Choroid plexus epithelial cell (primary cell): Measurements from ENCODE around the gene PRKG1.
"Not testable (repeated sequence)": the region's sequence is repeated elsewhere in the genome, so short reads cannot be mapped to it uniquely, and the experiment has no call there.

ENCODE experiments used
- DNase-seq: peaks from one replicate; pipeline ENCODE4 v3.0.0-alpha.2; 2010; ENCODE audit warnings: low read depth
- H3K4me3 ChIP-seq: 2 replicates; pipeline ENCODE4 v1.5.1; 2011; ENCODE audit warnings: low read depth, mild to moderate bottlenecking, control low read depth, low read length, moderate library complexity
- TF ChIP-seq, protein P1 (sequence below): conservative IDR thresholded peaks from 2 replicates; pipeline ENCODE4 v1.5.1; 2011; ENCODE audit warnings: low read depth, mild to moderate bottlenecking, control low read depth, inconsistent platforms, low read length, moderate library complexity

The PRKG1 gene

DNA sequence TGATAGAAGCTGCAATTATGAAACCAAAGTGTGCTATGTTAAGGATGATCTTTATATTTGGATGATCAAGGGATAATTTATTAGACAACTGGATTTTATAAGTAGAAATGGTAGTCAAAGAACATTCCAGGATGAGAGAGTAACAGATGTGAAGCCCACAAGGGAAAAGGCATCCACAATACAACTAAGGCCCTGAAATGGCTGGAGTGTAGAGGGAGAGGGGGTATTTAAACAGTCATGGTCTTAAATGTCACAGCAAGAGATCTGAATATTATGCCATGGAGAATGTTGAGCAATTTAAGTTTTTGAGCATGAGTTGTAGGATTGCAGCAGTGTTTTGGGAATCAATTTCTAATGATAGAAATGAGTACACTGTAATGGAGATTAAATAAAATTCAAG is 957.5 kb downstream of the PRKG1 start:
- TF ChIP-seq, protein P1, sequence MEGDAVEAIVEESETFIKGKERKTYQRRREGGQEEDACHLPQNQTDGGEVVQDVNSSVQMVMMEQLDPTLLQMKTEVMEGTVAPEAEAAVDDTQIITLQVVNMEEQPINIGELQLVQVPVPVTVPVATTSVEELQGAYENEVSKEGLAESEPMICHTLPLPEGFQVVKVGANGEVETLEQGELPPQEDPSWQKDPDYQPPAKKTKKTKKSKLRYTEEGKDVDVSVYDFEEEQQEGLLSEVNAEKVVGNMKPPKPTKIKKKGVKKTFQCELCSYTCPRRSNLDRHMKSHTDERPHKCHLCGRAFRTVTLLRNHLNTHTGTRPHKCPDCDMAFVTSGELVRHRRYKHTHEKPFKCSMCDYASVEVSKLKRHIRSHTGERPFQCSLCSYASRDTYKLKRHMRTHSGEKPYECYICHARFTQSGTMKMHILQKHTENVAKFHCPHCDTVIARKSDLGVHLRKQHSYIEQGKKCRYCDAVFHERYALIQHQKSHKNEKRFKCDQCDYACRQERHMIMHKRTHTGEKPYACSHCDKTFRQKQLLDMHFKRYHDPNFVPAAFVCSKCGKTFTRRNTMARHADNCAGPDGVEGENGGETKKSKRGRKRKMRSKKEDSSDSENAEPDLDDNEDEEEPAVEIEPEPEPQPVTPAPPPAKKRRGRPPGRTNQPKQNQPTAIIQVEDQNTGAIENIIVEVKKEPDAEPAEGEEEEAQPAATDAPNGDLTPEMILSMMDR: no peak
- no peak for DNase-seq
- no peak overlapping the region for H3K4me3 ChIP-seq

DNA sequence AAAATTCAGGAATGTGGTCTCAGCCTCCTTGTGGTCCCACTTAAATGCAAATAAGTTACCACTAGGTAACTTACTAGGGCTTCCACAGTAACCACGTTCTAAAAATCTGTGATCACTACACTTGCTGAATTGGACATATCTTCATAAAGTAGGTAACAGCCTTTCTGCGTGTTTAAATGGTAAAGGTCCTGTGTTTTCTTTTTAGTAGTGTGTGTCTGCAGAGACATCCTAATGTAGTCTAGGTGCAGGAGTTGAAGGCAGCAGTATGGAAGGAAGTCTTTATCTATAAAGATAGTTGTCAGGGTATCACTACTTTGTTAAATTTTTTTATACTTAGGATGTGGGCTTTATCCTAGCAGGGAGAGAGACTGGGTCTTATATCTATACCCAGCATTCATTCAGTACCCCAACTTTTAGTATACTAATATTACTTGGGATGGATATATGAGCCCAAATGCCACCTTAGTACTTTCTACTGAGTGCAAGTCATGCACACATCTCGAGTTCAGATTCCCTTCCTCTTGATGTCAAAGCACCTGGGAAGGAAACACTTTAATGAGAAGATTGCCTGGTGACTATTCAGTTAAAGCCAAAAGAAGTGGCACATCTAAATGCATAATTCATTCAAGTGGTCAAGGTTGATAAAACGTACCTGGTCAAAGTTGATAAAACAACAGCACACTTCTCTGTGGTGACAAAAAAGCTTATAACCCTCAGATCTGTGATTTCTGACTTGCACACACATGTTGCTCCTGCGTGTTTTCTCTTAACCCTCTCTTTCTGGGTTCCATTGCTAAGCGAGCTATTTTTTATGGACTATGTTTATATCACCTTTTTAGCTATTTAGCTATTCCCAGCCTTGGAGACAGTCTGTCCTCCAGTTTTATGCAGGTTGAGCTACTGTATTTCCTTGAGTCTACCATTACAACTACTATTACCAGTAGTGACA is 958.7 kb downstream of the PRKG1 start:
- TF ChIP-seq, protein P1: no peak
- H3K4me3 ChIP-seq: no peak overlapping the region
- no peak for DNase-seq

- not testable (repeated sequence) for DNase-seq, H3K4me3 ChIP-seq
Observed at GRCh38 chr10:52039002-52039793, 964.9 kb downstream of the PRKG1 start.

DNA sequence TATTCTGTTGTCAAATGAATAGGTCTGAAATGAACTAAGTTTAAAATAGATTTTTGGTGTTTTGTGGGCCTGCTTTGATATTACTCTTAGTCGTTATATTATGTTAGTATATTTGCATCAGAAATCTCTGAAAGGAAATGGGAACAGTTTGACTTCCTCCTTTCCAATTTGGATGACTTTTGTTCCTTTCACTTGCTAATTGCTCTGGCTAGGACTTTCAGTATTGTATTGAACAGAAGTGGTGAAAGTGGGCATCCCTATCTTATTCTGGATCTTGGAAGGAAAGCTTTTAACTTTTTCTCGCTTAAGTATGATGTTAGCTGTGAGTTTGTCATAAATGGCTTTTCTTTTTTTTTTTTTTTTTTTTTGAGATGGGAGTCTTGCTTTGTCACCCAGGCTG is 966.2 kb downstream of the PRKG1 start:
- no peak for DNase-seq
- TF ChIP-seq, protein P1: no peak
- no peak overlapping the region for H3K4me3 ChIP-seq

GRCh38 chr10:52043811-52044210 is 969.5 kb downstream of the PRKG1 start:
- no peak overlapping the region for H3K4me3 ChIP-seq
- TF ChIP-seq, protein P1: no peak
- no peak for DNase-seq

- DNase-seq: no peak
- TF ChIP-seq, protein P1: no peak
- no peak overlapping the region for H3K4me3 ChIP-seq
Observed at GRCh38 chr10:52048051-52048450, 973.8 kb downstream of the PRKG1 start.

DNA sequence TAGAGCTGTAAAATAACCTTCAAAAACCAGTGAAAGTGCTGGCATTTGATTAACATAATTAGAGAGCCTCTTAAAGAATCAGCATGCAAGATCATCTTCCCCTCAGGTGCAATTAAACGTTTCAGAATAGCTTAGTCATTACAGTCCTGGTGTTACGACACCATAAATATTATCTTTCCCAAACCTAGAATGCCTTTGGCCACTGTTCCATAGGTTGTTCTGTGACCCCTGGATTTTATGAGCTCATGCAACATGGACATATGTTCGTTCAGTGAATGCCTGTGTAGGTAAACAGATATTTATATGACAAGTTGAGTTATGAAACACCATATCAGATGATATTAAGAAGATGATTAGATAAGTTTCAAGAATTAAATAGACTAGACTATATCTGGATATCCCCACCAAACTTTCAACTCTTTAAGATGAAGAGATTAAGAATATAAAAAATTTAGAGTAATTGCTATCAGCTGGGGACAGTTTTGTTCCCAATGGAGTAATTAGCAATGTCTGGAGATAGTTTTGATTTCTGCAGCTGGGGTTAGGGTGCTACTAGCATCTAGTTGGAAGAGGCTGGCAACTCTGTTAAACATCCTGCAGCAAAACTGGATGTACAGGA is 976.3 kb downstream of the PRKG1 start:
- TF ChIP-seq, protein P1: no peak
- no peak for DNase-seq

More for the DNA sequence above, 976.3 kb downstream of the PRKG1 start:
- no peak overlapping the region for H3K4me3 ChIP-seq
